ENCODE data around the gene ABCA5. TPM values are rescaled to one million over a fixed set of nuclear protein-coding genes. Genes with fewer than 3 reads are reported as not detected.

Gene ABCA5
- total and polyA plus RNA-seq, 2 of the 13 experiments (the other 11 are each of a cell fraction or from before 2014, with no cell fraction given), result 9.7 to 10.1 TPM

GRCh38 chr17:69361156-69361555, 34.2 kb upstream of the ABCA5 start:
- no TSS peak for BruUV-seq (replicated peaks)
- TF ChIP-seq HDAC1 (CRISPR knock-in tag; IDR thresholded peaks at IDR 0.05) (no peak), SP5 (CRISPR knock-in tag; IDR thresholded peaks at IDR 0.05; ENCODE audit: borderline replicate concordance, low read depth) (no peak), RFX3 (CRISPR knock-in tag; IDR thresholded peaks at IDR 0.05) (no peak), KLF11 (CRISPR knock-in tag; IDR thresholded peaks at IDR 0.05) (no peak), ZNF772 (CRISPR knock-in tag; IDR thresholded peaks at IDR 0.05) (no peak), SNRNP70 (IDR thresholded peaks at IDR 0.05; ENCODE audit: low read depth, low read length) (no peak), KLF6 (CRISPR knock-in tag; IDR thresholded peaks at IDR 0.05) (no peak), THAP11 (CRISPR knock-in tag; IDR thresholded peaks at IDR 0.05) (no peak)
- H3K4me3 ChIP-seq (replicated peaks in 1 of 3; ENCODE audit: insufficient read depth in 1 of 3, low read depth in 2 of 3, low read length in 3 of 3), result no peak overlapping the region
- in situ Hi-C loops (cut with HindIII; ENCODE audit: extremely low pct_ligation_motif_present, low pct_unique_long_range_greater_than_20kb), result no loop called here
- FAIRE-seq (no peak), DNase-seq (ENCODE audit: low spot score) (no peak), ATAC-seq (no peak)
- no peak overlapping the region for H3K27ac ChIP-seq (ENCODE audit: extremely low read length, insufficient read depth, low read length)
- H3K36me3 ChIP-seq (replicated peaks in 1 of 2; ENCODE audit: control insufficient read depth in 1 of 2, insufficient read depth in 2 of 2, low read length in 2 of 2), result no peaks in the 10 kb centered on the region
- H3K79me2 ChIP-seq (ENCODE audit: insufficient read depth, low read length), result no peaks in the 10 kb centered on the region
- ChIA-PET CTCF (ENCODE audit: low intra/inter-chr PET ratio, low total read pairs) (no interaction called here), POLR2A (no interaction called here)
- H3K9ac ChIP-seq (ENCODE audit: insufficient read depth, low read depth, low read length), result no peak overlapping the region
- H3K4me1 ChIP-seq (ENCODE audit: insufficient read depth, low read length), result no peaks in the 10 kb centered on the region
- H3K9me3 ChIP-seq (ENCODE audit: low read length), result no peaks in the 10 kb centered on the region
- no peak overlapping the region for H3K4me2 ChIP-seq (ENCODE audit: low read depth, low read length)
- intact Hi-C loops (cut with micrococcal nuclease; ENCODE audit: unreplicated experiment), result no loop called here
- H4K20me1 ChIP-seq (ENCODE audit: insufficient read depth, low read length), result no peaks in the 10 kb centered on the region
- no peaks in the 10 kb centered on the region; a peak in 1 of 5 replicates for H3K27me3 ChIP-seq (ENCODE audit: control insufficient read depth in 1 of 2, insufficient read depth in 2 of 2, low read length in 2 of 2)
- H2AFZ ChIP-seq (ENCODE audit: low read length), result no peak overlapping the region

GRCh38 chr17:69358688-69359596, 32.0 kb upstream of the ABCA5 start:
- intact Hi-C loops (cut with micrococcal nuclease; ENCODE audit: unreplicated experiment) (loop anchor here (1.0 kb wide), 2 partner anchors 35 to 164 kb away; no protein-coding TSS in a partner anchor), in situ Hi-C loops (cut with HindIII; ENCODE audit: extremely low pct_ligation_motif_present, low pct_unique_long_range_greater_than_20kb) (no loop called here)
- no peaks in the 10 kb centered on the region for H3K79me2 ChIP-seq (ENCODE audit: insufficient read depth, low read length)
- ChIA-PET POLR2A (interaction anchor here (1.2 kb wide), 1 partner anchor 32 kb away, joined by 3 read pairs; the partner anchor contains the start of gene ABCA5), CTCF (ENCODE audit: low intra/inter-chr PET ratio, low total read pairs) (interaction anchor here (1.2 to 1.7 kb wide), 2 partner anchors 36 to 164 kb away, joined by 6 to 10 read pairs; no protein-coding TSS in a partner anchor)
- no peaks in the 10 kb centered on the region for H4K20me1 ChIP-seq (ENCODE audit: insufficient read depth, low read length)
- H3K4me3 ChIP-seq (replicated peaks in 1 of 3; ENCODE audit: insufficient read depth in 1 of 3, low read depth in 2 of 3, low read length in 3 of 3), result no peak overlapping the region
- H3K27ac ChIP-seq (ENCODE audit: extremely low read length, insufficient read depth, low read length), result no peak overlapping the region
- no peak overlapping the region for H3K4me2 ChIP-seq (ENCODE audit: low read depth, low read length)
- ATAC-seq (peak; percentile 86), DNase-seq (ENCODE audit: low spot score) (peak; percentile 44), FAIRE-seq (peak; percentile 67)
- no peaks in the 10 kb centered on the region for H3K4me1 ChIP-seq (ENCODE audit: insufficient read depth, low read length)
- H3K27me3 ChIP-seq (ENCODE audit: control insufficient read depth in 1 of 2, insufficient read depth in 2 of 2, low read length in 2 of 2), result no peaks in the 10 kb centered on the region
- WGBS (ENCODE audit: low lambda C conversion rate), result 46% methylated on average over 3 of the region's 3 CpGs
- H3K36me3 ChIP-seq (replicated peaks in 1 of 2; ENCODE audit: control insufficient read depth in 1 of 2, insufficient read depth in 2 of 2, low read length in 2 of 2), result no peaks in the 10 kb centered on the region
- H3K9ac ChIP-seq (ENCODE audit: insufficient read depth, low read depth, low read length), result no peak overlapping the region
- H2AFZ ChIP-seq (ENCODE audit: low read length), result no peak overlapping the region
- no peaks in the 10 kb centered on the region for H3K9me3 ChIP-seq (ENCODE audit: low read length)
- BruUV-seq (replicated peaks), result no TSS peak
- TF ChIP-seq ZNF577 (CRISPR knock-in tag; IDR thresholded peaks at IDR 0.05; ENCODE audit: borderline replicate concordance, low read depth) (no peak), CTCF (CRISPR knock-in tag; IDR thresholded peaks at IDR 0.05) (peak; percentile 70), ZNF136 (CRISPR knock-in tag; IDR thresholded peaks at IDR 0.05; ENCODE audit: low read depth) (no peak), PRPF4 (IDR thresholded peaks at IDR 0.05; ENCODE audit: low read depth, low read length, poor library complexity, severe bottlenecking) (peak; percentile 79), STAG1 (CRISPR knock-in tag; IDR thresholded peaks at IDR 0.05) (peak; percentile 70), BORCS8-MEF2B (CRISPR knock-in tag; IDR thresholded peaks at IDR 0.05) (no peak)
